Mesodermal cell (in vitro differentiated cells): Measurements from ENCODE around the gene SLC22A23.
A peak's percentile ranks its signal among the peaks of the same experiment; 100 is the strongest.

Experiments used
- H3K27ac ChIP-seq: 2 replicates; pipeline ENCODE4 v1.7.0; 2013; ENCODE audit warnings: mild to moderate bottlenecking, low read depth, low read length, moderate library complexity; ENCODE audit not compliant: severe bottlenecking
- H3K36me3 ChIP-seq: 2 replicates; pipeline ENCODE4 v1.7.1; 2013; ENCODE audit warnings: mild to moderate bottlenecking, low read length, moderate library complexity; ENCODE audit not compliant: control insufficient read depth, insufficient read depth
- H3K4me1 ChIP-seq: one replicate; pipeline ENCODE4 v1.7.1; 2013; ENCODE audit warnings: mild to moderate bottlenecking, low read length; ENCODE audit not compliant: insufficient read depth, control insufficient read depth, poor library complexity, severe bottlenecking
- H3K4me3 ChIP-seq: 2 replicates; pipeline ENCODE4 v1.7.0; 2013; ENCODE audit warnings: low read length, control low read depth, mild to moderate bottlenecking; ENCODE audit not compliant: insufficient read depth, poor library complexity, severe bottlenecking; ENCODE audit errors: extremely low read depth
- H3K9me3 ChIP-seq: 2 replicates; pipeline ENCODE4 v1.7.1; 2013; ENCODE audit warnings: mild to moderate bottlenecking, low read length, moderate library complexity; ENCODE audit not compliant: control insufficient read depth
- WGBS, 2 experiments: methylation state at CpG; one replicate each; pipeline ENCODE4 v1.1.5; 2013; ENCODE audit warnings: missing lambda C conversion rate in 2 of 2; ENCODE audit not compliant: insufficient coverage in 2 of 2; 5-methylcytosine and 5-hydroxymethylcytosine counted together

SLC22A23 gene

DNA sequence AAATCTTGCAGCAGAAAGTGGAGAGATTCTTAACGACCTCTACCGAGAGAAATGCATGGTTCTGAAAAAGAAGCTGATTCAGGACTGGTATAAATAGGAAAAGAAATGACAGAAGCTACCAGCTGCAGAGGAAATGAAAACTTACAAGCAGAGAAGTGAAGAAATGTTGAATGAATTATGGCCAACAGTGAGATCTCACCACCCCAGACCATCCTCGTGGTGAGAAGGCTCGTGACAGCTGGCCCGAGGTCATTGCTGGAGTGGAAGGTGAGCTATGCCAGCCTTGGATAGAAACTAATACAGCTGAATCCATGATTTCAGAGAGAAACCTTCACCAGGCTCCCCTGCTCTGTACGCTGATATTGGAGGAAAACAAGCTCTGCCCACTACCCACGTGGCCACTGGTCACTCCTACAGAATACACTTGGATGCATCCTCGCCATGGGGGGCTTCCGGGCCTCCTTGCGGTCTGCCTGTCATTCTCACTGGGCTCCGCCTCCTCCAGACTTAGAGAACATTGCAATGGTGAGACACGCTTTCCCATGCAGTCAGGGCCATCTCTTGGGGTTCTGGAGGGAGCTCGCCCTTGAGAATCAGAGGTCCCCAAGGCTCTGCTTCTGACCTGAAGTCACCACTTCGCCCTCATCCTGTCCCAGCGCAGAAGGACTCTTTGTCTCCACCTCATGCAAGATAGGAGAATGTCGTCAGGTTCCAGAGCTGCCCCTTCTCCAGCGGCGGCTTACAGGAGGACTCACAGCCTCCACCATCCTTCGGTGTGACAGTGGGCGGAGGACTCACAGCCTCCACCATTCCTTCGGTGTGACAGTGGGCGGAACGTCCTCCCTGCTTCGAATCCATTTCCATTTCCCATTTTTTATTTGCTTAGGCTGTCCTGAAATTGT, 218.8 kb downstream of the SLC22A23 start:
- no peaks in the 10 kb centered on the region for H3K9me3 ChIP-seq
- H3K4me1 ChIP-seq: no peaks in the 10 kb centered on the region
- no peak overlapping the region for H3K4me3 ChIP-seq
- 94 to 96% methylated on average over 20 to 22 of the region's 24 CpGs for WGBS, 2 experiments
- no peak overlapping the region for H3K27ac ChIP-seq
- H3K36me3 ChIP-seq: no peaks in the 10 kb centered on the region

DNA sequence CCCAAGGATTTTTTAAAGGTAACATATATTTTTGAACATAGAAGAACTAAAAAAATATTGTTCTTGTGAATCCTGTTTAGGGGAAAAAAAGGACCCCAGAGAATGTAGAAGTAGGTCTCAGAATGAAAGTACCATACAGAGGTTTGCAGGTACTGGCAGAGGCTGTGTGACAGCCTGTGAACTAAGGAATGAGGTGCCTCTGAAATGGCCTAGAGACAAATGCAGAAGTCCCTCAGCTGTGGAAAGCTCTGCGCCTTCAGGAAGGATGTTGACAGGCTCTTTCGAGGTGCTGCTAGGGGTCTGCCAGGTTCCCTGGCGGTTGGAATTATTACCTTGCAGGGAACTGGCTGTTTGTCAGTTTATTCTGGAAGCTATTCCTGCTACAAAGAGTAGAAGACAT, 220.8 kb downstream of the SLC22A23 start:
- H3K4me3 ChIP-seq: no peak overlapping the region
- peaks cover 3% of the 10 kb centered on the region for H3K4me1 ChIP-seq
- 89 to 92% methylated on average over 2 to 3 of the region's 3 CpGs for WGBS, 2 experiments
- H3K27ac ChIP-seq: no peak overlapping the region
- H3K9me3 ChIP-seq: no peaks in the 10 kb centered on the region
- H3K36me3 ChIP-seq: no peaks in the 10 kb centered on the region

- Histone ChIP-seq H3K4me3 (no peak overlapping the region), H3K36me3 (no peaks in the 10 kb centered on the region), H3K4me1 (peaks cover 3% of the 10 kb centered on the region), H3K27ac (no peak overlapping the region), H3K9me3 (no peaks in the 10 kb centered on the region)
- WGBS, 2 experiments: 90 to 92% methylated on average over 2 of the region's 2 CpGs
These were observed 221.4 kb downstream of the SLC22A23 start for GRCh38 chr6:3235486-3235885.

GRCh38 chr6:3233904-3234303, 222.9 kb downstream of the SLC22A23 start:
- Histone ChIP-seq H3K4me3 (no peak overlapping the region), H3K36me3 (no peaks in the 10 kb centered on the region), H3K9me3 (no peaks in the 10 kb centered on the region), H3K27ac (no peak overlapping the region), H3K4me1 (peaks cover 3% of the 10 kb centered on the region)
- WGBS, 2 experiments: 94 to 100% methylated on average over 2 to 3 of the region's 3 CpGs

- Histone ChIP-seq H3K36me3 (no peaks in the 10 kb centered on the region), H3K27ac (no peak overlapping the region), H3K4me1 (peaks cover 3% of the 10 kb centered on the region), H3K9me3 (no peaks in the 10 kb centered on the region), H3K4me3 (no peak overlapping the region)
- 90 to 98% methylated on average over 3 of the region's 3 CpGs for WGBS, 2 experiments
These were observed 223.5 kb downstream of the SLC22A23 start for GRCh38 chr6:3233321-3233720.

GRCh38 chr6:3232017-3232945, 224.6 kb downstream of the SLC22A23 start:
- Histone ChIP-seq H3K9me3 (no peaks in the 10 kb centered on the region), H3K4me1 (peaks cover 3% of the 10 kb centered on the region), H3K4me3 (peak overlapping the region; percentile 50), H3K27ac (peak overlapping the region; percentile 87), H3K36me3 (no peaks in the 10 kb centered on the region)
- WGBS, 2 experiments: 8 to 15% methylated on average over 14 to 17 of the region's 23 CpGs

GRCh38 chr6:3231247-3232016, 225.4 kb downstream of the SLC22A23 start:
- no peaks in the 10 kb centered on the region for H3K36me3 ChIP-seq
- H3K4me3 ChIP-seq: peak overlapping the region; percentile 50
- H3K9me3 ChIP-seq: no peaks in the 10 kb centered on the region
- WGBS, 2 experiments: 0 to 1% methylated on average over 32 to 39 of the region's 47 CpGs
- H3K4me1 ChIP-seq: peaks cover 3% of the 10 kb centered on the region
- peak overlapping the region; percentile 87 for H3K27ac ChIP-seq

- Histone ChIP-seq H3K4me1 (peaks cover 3% of the 10 kb centered on the region), H3K4me3 (peak overlapping the region; percentile 50), H3K9me3 (no peaks in the 10 kb centered on the region), H3K27ac (peak overlapping the region; percentile 87), H3K36me3 (peaks cover 5% of the 10 kb centered on the region)
- WGBS, 2 experiments: 0% methylated on average over 3 of the region's 11 CpGs
These were observed 226.0 kb downstream of the SLC22A23 start for GRCh38 chr6:3230900-3231246.

- Histone ChIP-seq H3K4me3 (peak overlapping the region; percentile 31), H3K36me3 (peaks cover 8% of the 10 kb centered on the region), H3K27ac (no peak overlapping the region), H3K9me3 (no peaks in the 10 kb centered on the region), H3K4me1 (peaks cover 6% of the 10 kb centered on the region)
- WGBS, 2 experiments: 10 to 15% methylated on average over 2 to 3 of the region's 11 CpGs
These were observed 226.5 kb downstream of the SLC22A23 start for GRCh38 chr6:3230256-3230882.
